GM19193 (cell line): ENCODE data around the gene MLC1.

Source experiments
- POLR2A ChIP-seq: IDR thresholded peaks from 4 replicates; pipeline ENCODE4 v1.6.1; 2011; ENCODE audit not compliant: insufficient read depth, insufficient read length; ENCODE audit errors: extremely low read depth

MLC1 gene

GRCh38 chr22:50087646-50088045 lies 2.4 kb upstream of the MLC1 start:
- TF ChIP-seq POLR2A, result no peak

- no peak for TF ChIP-seq POLR2A
Measured at GRCh38 chr22:50086526-50086925, 1.3 kb upstream of the MLC1 start.

GRCh38 chr22:50084614-50085021 lies 608 bp downstream of the MLC1 start:
- no peak for TF ChIP-seq POLR2A

- no peak for TF ChIP-seq POLR2A
Measured at GRCh38 chr22:50084080-50084477, 1.1 kb downstream of the MLC1 start.

- no peak for TF ChIP-seq POLR2A
Measured at GRCh38 chr22:50083462-50084079, 1.7 kb downstream of the MLC1 start.

- TF ChIP-seq POLR2A, result no peak
Measured at GRCh38 chr22:50082961-50083461, 2.2 kb downstream of the MLC1 start.

- no peak for TF ChIP-seq POLR2A
Measured at GRCh38 chr22:50082197-50082715, 3.0 kb downstream of the MLC1 start.

GRCh38 chr22:50081426-50082196 lies 3.6 kb downstream of the MLC1 start:
- TF ChIP-seq POLR2A, result no peak

GRCh38 chr22:50080077-50080465 lies 5.2 kb downstream of the MLC1 start:
- TF ChIP-seq POLR2A, result no peak

GRCh38 chr22:50078761-50079160 lies 6.5 kb downstream of the MLC1 start:
- TF ChIP-seq POLR2A, result no peak

- TF ChIP-seq POLR2A, result no peak
Measured at GRCh38 chr22:50078246-50078645, 7.0 kb downstream of the MLC1 start.

- TF ChIP-seq POLR2A, result no peak
Measured at GRCh38 chr22:50076646-50077535, 8.3 kb downstream of the MLC1 start.

- no peak for TF ChIP-seq POLR2A
Measured at GRCh38 chr22:50074551-50075530, 10.4 kb downstream of the MLC1 start.

- no peak for TF ChIP-seq POLR2A
Measured at GRCh38 chr22:50074056-50074455, 11.2 kb downstream of the MLC1 start.
